ENCODE measurements around the gene FTO.

FTO gene

DNA sequence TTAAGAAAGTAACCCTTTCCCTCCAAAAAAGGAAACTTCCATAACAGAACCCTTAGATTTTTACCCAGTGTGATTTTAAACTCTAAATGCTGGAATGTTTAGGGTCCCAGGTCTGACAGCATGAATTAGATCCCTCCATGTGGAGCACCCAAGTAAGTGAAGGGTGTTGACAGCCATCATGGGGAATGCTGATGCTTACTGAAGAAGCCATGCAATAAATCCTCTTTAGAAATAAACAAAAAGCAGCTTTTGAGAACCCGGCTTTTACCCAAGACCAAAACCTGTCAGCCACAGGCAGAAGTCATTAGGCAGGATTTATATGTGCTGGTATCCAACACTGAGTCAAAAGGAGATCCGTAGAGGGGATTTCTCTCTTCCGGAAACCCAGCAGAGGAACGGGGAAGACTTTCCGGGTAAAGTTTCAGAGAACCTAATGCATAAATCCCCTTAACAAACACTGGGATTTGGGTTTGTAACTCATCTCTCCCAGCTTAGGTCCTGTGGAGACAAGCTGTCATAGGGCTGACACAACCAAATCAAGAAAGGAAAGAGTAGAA, 295.1 kb downstream of the FTO start:
- Histone ChIP-seq H3K9ac (no peak overlapping the region), H3K79me2 (ENCODE audit: insufficient read depth, low read depth) (no peaks in the 10 kb centered on the region), H3K4me2 (no peak overlapping the region), H3K27ac (no peak overlapping the region), H2AFZ (ENCODE audit: low read depth) (no peak overlapping the region), H3K4me3 (IDR thresholded peaks at IDR 0.05; ENCODE audit: insufficient read depth, low read depth, low read length) (no peak overlapping the region), H3K27me3 (ENCODE audit: insufficient read depth, low read depth) (no peaks in the 10 kb centered on the region), H3K4me1 (ENCODE audit: low read depth, poor library complexity, severe bottlenecking) (no peaks in the 10 kb centered on the region), H3K36me3 (ENCODE audit: insufficient read depth) (no peaks in the 10 kb centered on the region), H4K20me1 (ENCODE audit: insufficient read depth) (no peaks in the 10 kb centered on the region)
- TF ChIP-seq, protein P1, sequence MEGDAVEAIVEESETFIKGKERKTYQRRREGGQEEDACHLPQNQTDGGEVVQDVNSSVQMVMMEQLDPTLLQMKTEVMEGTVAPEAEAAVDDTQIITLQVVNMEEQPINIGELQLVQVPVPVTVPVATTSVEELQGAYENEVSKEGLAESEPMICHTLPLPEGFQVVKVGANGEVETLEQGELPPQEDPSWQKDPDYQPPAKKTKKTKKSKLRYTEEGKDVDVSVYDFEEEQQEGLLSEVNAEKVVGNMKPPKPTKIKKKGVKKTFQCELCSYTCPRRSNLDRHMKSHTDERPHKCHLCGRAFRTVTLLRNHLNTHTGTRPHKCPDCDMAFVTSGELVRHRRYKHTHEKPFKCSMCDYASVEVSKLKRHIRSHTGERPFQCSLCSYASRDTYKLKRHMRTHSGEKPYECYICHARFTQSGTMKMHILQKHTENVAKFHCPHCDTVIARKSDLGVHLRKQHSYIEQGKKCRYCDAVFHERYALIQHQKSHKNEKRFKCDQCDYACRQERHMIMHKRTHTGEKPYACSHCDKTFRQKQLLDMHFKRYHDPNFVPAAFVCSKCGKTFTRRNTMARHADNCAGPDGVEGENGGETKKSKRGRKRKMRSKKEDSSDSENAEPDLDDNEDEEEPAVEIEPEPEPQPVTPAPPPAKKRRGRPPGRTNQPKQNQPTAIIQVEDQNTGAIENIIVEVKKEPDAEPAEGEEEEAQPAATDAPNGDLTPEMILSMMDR (conservative IDR thresholded peaks at IDR 0.05; ENCODE audit: low read depth, low read length), result no peak

DNA sequence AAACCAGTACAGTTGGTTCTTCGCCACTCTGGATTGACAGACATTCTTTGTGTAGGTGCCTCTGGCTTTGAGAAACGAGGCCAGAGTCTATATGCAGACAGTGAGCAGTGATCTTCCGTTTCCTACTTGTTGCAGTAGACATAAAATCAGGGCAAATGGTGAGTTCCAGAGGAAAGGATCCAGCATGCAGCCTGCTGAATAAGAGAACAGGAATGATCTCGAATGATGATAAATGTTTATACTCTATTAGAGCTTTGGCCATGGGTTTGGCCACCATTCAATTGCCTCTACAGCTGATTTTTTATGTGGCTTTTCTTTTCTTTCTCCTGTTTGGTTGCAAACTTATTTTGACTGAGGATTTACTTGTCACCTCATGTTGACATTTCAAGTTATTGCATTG, 295.9 kb downstream of the FTO start:
- no peaks in the 10 kb centered on the region for H3K79me2 ChIP-seq (ENCODE audit: insufficient read depth, low read depth)
- no peaks in the 10 kb centered on the region for H4K20me1 ChIP-seq (ENCODE audit: insufficient read depth)
- H3K4me2 ChIP-seq, result no peak overlapping the region
- H3K4me1 ChIP-seq (ENCODE audit: low read depth, poor library complexity, severe bottlenecking), result no peaks in the 10 kb centered on the region
- H3K4me3 ChIP-seq (IDR thresholded peaks at IDR 0.05; ENCODE audit: insufficient read depth, low read depth, low read length), result no peak overlapping the region
- no peak overlapping the region for H2AFZ ChIP-seq (ENCODE audit: low read depth)
- H3K9ac ChIP-seq, result no peak overlapping the region
- no peak overlapping the region for H3K27ac ChIP-seq
- TF ChIP-seq, protein P1 (conservative IDR thresholded peaks at IDR 0.05; ENCODE audit: low read depth, low read length), result no peak
- H3K36me3 ChIP-seq (ENCODE audit: insufficient read depth), result no peaks in the 10 kb centered on the region
- no peaks in the 10 kb centered on the region for H3K27me3 ChIP-seq (ENCODE audit: insufficient read depth, low read depth)

DNA sequence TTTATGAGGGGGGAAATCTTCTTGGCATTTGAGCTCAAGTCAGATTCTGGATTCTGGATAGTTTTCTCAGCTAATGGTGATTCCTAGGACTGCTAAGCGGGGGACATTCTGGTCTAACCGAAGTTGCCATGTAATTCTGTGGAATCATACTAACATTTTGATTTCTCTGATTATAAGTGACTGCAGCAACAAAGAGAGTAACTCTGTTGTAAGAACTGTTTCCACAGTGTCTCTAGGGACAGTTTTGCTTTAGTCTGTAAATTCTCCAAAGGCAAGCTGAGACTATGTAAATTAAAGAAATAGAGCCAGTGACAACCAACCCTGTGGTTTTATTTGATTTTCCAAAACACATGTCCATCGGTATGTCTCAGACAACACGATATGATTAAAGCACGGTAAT, 296.4 kb downstream of the FTO start:
- Histone ChIP-seq H4K20me1 (ENCODE audit: insufficient read depth) (no peaks in the 10 kb centered on the region), H3K27ac (no peak overlapping the region), H3K4me3 (IDR thresholded peaks at IDR 0.05; ENCODE audit: insufficient read depth, low read depth, low read length) (no peak overlapping the region), H3K4me1 (ENCODE audit: low read depth, poor library complexity, severe bottlenecking) (no peaks in the 10 kb centered on the region), H3K36me3 (ENCODE audit: insufficient read depth) (no peaks in the 10 kb centered on the region), H3K9ac (no peak overlapping the region), H3K4me2 (no peak overlapping the region), H3K79me2 (ENCODE audit: insufficient read depth, low read depth) (no peaks in the 10 kb centered on the region), H2AFZ (ENCODE audit: low read depth) (no peak overlapping the region), H3K27me3 (ENCODE audit: insufficient read depth, low read depth) (no peaks in the 10 kb centered on the region)
- TF ChIP-seq, protein P1 (conservative IDR thresholded peaks at IDR 0.05; ENCODE audit: low read depth, low read length), result no peak

DNA sequence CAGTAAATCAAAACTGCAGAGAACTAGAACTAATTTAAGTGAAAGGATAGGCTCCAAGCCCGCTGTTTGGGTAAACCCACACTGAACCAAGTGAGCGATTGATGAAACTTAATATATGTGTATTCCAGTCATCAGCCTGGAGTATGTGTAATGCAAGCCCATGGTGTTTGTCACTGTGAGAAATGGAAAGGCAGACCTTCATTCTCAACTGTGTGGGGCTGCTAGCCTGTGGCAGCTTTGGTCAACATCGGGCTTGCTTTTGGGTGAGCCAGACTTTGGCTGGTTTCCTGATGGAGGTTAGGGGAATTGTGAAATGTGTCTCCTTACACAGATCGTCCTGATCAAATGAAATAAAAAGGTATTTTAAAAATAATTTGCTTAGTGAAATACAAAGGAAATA, 302.7 kb downstream of the FTO start:
- no peaks in the 10 kb centered on the region for H3K79me2 ChIP-seq (ENCODE audit: insufficient read depth, low read depth)
- TF ChIP-seq, protein P1 (conservative IDR thresholded peaks at IDR 0.05; ENCODE audit: low read depth, low read length), result no peak
- no peaks in the 10 kb centered on the region for H4K20me1 ChIP-seq (ENCODE audit: insufficient read depth)
- no peak overlapping the region for H3K27ac ChIP-seq
- H3K36me3 ChIP-seq (ENCODE audit: insufficient read depth), result no peaks in the 10 kb centered on the region
- H3K4me1 ChIP-seq (ENCODE audit: low read depth, poor library complexity, severe bottlenecking), result no peaks in the 10 kb centered on the region
- no peak overlapping the region for H3K4me2 ChIP-seq
- H2AFZ ChIP-seq (ENCODE audit: low read depth), result no peak overlapping the region
- no peak overlapping the region for H3K9ac ChIP-seq
- no peak overlapping the region for H3K4me3 ChIP-seq (IDR thresholded peaks at IDR 0.05; ENCODE audit: insufficient read depth, low read depth, low read length)
- H3K27me3 ChIP-seq (ENCODE audit: insufficient read depth, low read depth), result no peaks in the 10 kb centered on the region
